GM11168 (cell line): ENCODE measurements around the gene TXNDC17.
"Not testable (repeated sequence)": the region's sequence is repeated elsewhere in the genome, so short reads cannot be mapped to it uniquely, and the experiment has no call there.

ENCODE experiments used
- in situ Hi-C: fragments of 300-500 bp; cut with MboI; formaldehyde crosslinking; loops from one replicate; pipeline ENCODE4 v1.12.0; 2022; ENCODE audit warnings: low sequenced_read_pairs; ENCODE audit not compliant: unreplicated experiment

TXNDC17 gene

GRCh38 chr17:6679241-6679640 lies 38.4 kb downstream of the TXNDC17 start:
- in situ Hi-C loops, result no loop called here

DNA sequence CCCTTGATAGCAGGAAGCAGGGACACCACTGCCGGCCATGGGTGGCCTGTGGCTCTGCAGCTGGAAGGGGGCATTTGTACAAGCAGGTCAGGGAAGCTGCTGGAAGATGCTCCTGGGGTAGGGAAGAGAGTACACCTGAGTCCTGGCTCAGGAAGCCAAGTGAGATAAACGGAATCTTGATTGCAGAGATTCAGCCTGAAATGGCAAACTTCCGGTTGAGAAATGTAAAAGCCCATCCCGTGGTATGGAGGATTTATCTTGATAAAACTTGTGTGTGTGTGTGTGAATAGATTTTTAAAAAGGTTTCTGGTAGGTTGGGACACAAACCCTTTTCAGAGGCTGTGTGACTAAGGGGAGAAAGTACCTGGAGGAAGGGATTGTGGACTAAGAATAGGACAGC lies 40.3 kb downstream of the TXNDC17 start:
- in situ Hi-C loops, result no loop called here

DNA sequence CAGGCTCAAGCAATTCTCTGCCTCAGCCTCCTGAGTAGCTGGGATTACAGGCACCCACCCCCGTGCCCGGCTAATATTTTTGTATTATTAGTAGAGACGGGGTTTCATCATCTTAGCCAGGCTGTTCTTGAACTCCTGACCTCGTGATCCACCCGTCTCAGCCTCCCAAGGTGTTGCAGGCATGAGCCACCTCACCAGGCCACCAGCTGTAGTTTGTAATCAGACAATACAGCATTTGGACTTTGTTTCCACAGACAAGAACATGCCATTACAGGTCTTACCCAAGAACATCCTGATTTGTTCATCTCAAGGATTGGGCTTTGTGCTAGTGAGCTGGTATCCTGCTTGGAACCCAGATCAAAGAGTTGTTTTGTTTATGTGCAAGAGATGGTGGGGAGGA lies 40.8 kb downstream of the TXNDC17 start:
- in situ Hi-C loops, result no loop called here

- in situ Hi-C loops, result no loop called here
These were observed 41.5 kb downstream of the TXNDC17 start for GRCh38 chr17:6682339-6682738.

- in situ Hi-C loops, result no loop called here
These were observed 42.3 kb downstream of the TXNDC17 start for GRCh38 chr17:6683081-6683684.

DNA sequence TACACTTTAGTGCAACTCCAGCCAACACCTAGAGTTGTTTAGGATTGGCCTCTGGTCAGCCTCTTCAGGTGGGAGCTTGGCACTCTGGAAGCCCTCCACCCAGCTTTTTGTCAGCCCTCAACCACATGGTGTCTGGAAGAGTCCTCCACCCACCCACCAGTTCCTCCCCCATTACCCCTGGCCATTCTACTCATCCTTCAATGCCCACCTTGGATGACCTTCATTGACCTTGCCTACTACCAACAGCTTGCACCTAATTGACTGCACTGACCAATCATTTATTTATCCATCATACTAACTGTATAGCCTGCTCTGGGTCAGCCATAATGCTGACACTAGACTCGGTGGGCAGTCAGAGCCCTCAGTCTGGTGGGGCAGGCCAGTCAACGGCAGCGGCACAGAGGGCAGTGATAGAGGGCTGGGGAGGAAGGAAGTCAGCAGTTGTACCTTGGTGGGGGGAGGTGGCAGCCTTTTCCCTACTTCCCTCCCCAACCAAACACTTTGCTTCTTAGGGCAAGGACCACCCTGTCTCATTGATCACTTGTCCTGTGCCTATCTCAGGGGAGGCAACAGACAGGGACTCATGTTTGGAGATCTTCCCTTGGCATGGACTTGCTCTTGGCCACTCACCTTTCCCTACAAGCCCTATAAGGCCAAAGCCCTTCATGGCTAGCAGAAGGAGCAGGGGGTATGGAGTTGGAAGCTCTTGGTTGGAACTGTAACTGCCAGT lies 43.0 kb downstream of the TXNDC17 start:
- in situ Hi-C loops, result no loop called here

DNA sequence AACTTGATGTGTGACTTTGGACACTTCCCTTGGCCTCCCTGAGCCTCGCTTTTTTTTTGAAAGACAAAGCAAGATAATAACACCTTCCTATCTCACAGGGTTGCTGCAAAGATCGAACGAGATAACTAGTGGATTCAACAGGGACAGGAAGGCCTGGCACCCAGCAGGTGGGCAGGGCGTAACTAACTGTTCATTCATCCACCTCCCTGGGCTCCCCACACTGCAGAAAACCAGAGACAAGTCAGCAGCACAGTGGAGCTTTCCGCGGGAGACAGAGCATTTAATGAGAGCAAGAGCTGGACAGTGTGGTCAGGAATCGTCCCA lies 43.6 kb downstream of the TXNDC17 start:
- in situ Hi-C loops, result no loop called here

DNA sequence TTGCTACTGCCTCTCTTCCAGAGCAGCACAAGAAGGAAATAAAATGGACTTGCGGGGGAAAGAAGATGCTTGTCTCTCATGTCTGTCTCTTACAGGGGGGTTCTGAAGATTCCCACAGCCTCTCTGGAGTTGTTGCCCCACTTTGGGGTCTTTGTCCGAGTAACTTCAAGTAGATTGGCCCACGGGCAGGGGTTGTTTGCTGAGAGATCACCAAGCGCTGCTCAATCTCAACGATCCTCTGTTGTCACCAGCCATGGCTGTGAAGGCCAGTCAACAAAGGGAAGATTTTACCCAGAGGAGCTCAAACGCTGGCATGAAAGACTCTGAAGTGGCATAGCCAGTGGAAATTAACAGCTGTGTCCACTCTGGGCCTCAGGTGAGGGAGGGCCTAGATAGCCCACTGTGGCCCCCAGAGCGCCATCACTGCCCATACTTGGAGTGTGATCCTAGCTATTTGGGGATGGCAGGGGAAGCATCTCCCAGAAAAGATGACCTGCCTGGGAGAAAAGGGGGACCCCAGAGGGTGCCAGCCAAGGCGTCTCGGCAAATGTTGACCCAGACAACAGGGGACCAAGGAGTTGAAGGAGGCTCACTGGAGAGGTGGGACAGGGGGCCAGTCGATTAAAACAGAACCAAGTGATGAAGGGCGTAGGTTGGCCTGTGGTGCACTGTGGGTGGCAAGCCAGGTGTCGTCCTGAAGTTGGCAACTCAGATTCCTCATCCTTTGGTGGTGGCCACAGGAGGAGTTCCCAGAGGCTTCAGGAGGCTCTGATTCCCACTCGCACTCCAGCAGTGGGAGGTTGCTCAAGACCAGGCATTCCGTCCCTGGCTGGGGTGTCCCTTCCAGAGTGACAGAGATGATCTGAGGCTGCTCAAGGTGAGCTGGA lies 44.3 kb downstream of the TXNDC17 start:
- in situ Hi-C loops, result no loop called here

GRCh38 chr17:6686026-6686425 lies 45.2 kb downstream of the TXNDC17 start:
- in situ Hi-C loops, result no loop called here

DNA sequence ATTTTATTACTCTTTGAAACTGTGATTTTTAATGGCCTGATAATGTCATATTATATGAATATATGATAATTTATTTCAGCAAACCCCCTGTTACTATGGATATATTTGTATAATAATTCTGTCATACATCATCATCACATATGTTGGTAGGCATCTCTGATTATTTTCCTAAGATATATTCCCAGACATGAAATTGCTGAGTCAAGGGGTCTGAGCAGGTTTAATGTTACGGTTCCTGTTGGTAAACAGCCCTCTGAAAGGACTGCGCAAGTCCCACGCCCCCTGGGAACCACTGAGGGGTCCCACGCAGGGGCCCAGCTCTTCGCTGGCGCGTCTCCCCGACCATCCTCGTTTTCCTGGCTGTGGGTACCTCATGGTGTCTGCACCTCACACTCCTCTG lies 48.1 kb downstream of the TXNDC17 start:
- in situ Hi-C loops, result no loop called here

GRCh38 chr17:6690641-6691040 lies 49.8 kb downstream of the TXNDC17 start:
- in situ Hi-C loops, result no loop called here

- in situ Hi-C loops, result no loop called here
These were observed 50.7 kb downstream of the TXNDC17 start for GRCh38 chr17:6691546-6691945.

DNA sequence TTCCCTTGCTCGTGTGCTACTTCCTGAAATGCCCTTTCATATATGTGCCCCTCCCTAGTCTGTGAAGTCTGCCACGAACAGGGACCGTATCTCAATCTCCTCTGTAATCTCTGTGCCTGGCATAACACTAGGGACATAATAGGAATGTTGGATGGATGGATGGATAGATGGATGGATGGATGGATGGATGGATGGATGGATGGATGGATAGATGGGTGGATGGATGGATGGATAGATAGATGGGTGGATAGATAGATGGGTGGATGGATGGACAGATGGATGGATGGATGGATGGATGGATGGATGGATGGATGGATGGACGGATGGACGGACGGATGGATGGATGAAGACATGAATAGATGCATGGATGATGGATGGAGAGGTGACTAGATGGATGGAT lies 51.1 kb downstream of the TXNDC17 start:
- in situ Hi-C loops, result not testable (repeated sequence)
